Kidney tubule cell (primary cell): ENCODE results near the gene SPATA20.

Experiments
- DNase-seq: peaks from one replicate; pipeline ENCODE4 v3.0.0-alpha.2; 2018; ENCODE audit warnings: low spot score

SPATA20 gene

DNA sequence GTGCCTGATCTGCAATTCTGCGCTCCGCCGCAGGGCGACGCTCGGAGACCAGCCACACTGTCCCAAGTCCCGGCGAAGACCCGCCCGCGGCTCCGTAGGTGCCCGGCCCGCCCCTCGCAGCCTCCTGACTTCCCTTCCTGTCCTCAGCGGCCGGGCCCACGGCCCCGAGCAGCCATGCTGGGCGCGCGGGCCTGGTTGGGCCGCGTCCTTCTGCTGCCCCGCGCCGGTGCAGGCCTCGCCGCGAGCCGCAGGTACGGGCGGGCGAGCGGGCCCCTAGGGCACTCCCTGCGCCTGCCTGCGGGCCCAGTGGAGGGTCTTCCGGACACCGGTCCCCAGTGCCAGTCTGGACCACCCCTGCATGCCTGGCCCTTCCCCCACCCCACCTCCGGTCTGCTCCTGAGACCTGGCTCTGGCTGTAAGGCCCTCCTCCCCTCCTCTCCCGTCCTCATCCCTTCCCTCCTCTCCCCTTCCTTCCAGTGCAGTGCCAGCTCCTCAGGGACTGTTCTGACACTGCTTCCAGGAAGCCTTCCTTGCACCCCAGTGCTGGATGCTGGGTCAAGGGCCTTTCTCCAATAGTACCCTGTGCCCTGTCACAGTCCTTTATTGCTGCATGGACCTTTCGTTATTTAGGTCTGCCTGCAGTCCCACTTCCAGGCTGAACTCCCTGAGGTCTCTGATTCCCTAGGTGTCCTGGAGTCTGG, at the start of gene SPATA20:
Gene SPATA20, plus strand, starts transcription at position 140 of the 701 bp plus-strand sequence. Its CDS starts 35 bp downstream, at position 175.
- DNase-seq, result peak; percentile 91

- peak; percentile 72 for DNase-seq
Measured at GRCh38 chr17:50498021-50498874, 48.7 kb upstream of the SPATA20 start.

DNA sequence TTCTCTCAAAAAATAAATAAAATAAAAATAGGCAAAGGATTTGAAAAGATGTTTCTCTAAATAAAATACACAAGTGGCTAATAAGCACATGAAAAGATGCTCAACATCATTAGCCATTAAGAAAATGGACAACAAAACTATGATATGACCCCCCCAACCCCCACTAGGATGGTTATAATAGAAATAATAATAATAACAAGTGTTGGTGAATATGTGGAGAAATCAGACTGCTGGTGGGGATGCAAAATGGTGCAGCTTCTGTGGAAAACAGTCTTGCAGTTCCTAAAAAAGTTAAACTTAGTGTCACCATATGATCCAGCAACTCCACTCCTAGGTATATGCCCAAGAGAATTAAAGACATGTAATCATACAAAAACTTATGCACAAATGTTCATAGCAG, 47.7 kb upstream of the SPATA20 start:
- no peak for DNase-seq

DNA sequence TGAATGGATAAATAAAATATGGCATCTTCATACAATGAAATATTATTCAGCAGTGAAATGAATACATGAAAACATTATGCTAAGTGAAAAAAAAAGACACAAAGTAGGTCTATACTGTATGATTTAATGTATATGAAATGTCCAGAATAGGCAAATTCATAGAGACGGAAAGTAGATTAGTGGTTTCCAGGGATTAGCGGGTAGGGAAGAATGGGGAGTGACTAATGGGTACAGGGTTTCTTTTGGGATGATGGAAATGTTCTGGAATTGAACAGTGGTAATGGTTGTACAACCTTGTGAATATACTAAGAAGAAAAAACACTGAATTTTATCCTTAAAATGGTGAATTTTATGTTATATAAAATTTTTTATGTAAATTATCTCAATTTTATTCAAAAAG, 47.3 kb upstream of the SPATA20 start:
- DNase-seq, result no peak

DNA sequence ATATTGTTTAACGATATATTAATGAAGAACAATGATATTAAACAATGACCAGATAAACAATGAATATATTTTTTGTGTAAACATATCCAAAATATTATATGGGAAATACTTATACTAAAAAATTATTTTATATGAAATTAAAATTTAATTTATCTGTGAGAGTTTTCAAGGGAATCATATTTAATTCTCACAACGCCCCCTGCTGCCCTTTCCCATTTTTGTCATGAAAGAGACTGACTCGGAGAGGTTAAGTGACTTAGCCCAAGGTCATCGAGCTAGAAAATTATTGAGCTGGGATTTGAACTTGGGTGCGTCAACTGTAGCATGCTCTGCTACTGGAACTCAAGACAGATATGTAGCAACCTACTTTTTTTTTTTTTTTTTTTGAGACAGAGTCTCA, 45.9 kb upstream of the SPATA20 start:
- no peak for DNase-seq

- no peak for DNase-seq
Measured at GRCh38 chr17:50502301-50502990, 44.5 kb upstream of the SPATA20 start.

DNA sequence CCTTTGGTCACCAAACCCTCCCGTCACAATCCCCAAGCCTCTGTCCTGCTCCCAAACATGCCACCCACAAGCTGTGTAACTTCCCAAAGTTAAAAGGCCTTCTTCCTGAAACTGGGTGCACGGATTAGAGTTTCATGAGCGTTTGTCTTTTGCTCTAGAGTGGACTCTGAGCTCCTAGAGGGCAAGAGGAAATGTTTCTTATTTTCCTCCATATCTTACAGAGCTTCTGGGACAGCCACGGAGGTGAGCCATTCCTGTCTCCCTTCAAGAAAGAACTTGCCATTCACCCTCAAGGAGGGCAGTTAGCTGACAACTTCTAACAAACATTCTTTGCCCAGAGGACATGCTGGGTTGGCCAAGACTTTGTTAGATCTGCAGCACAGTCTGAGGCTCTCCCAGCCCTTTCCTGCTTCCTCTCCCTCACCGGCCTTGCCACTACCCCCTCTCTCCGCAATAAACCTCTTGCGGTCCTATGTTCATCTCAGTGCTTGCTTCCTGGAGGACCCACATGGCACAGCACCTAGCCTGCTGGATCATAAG, 41.3 kb upstream of the SPATA20 start:
- DNase-seq, result no peak

DNA sequence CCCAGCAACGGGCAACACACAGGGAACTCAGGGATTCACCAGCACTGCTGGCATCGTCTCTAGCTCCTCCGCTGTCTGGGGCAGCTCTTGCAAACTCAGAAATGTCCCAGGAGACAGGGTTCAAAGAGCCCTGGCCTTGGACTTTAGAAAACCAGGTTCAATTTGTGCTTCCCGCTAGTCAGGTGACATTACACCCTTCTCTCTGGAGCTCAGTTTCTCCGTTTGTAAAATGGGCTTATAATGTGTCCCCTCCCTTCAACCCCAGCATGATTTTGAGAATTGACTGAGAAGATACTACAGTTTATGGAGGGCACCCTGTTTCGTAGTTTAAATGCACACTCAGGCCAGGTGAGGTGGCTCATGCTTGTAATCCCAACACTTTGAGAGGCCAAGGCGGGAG, 40.7 kb upstream of the SPATA20 start:
- no peak for DNase-seq

DNA sequence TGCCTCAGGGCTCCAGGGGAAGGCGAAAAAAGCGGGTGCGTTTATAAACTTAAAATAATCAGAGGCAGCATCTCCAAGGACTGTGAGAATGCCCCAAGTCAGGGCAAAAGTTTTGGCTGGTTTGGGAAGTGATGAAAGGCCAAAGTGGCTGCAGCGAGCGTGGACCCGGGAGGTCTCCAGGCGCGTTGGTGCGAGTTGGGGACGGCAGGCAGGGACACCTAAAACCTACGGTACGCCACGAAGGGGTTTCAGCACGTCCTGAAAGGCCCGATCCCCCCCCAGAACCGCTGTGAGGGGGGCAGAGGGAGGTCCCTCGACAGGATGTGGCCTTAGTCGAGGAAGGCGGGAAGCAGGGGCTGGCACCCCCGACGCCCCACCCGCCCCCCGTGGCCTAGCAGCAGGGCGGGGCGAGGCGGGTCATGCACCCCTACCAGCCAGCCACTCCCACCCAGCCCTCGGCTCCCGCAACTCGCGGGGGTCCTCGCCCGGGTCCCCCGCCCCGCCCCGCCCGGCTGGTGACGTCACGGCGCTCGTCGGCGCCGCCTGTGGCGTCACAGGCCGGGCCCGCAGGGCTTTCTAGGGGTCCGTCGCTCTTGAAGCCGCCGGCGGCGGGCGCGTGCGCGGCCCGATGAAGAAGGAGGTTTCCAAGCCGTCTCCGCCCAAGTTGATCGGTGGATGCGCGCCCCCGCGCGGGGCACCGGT, 39.0 kb upstream of the SPATA20 start, which contains the start of gene MYCBPAP:
Gene MYCBPAP, plus strand, starts transcription at position 569 of the 702 bp plus-strand sequence. CDS start 236 bp downstream, outside the sequence.
- DNase-seq, result peak; percentile 57

DNA sequence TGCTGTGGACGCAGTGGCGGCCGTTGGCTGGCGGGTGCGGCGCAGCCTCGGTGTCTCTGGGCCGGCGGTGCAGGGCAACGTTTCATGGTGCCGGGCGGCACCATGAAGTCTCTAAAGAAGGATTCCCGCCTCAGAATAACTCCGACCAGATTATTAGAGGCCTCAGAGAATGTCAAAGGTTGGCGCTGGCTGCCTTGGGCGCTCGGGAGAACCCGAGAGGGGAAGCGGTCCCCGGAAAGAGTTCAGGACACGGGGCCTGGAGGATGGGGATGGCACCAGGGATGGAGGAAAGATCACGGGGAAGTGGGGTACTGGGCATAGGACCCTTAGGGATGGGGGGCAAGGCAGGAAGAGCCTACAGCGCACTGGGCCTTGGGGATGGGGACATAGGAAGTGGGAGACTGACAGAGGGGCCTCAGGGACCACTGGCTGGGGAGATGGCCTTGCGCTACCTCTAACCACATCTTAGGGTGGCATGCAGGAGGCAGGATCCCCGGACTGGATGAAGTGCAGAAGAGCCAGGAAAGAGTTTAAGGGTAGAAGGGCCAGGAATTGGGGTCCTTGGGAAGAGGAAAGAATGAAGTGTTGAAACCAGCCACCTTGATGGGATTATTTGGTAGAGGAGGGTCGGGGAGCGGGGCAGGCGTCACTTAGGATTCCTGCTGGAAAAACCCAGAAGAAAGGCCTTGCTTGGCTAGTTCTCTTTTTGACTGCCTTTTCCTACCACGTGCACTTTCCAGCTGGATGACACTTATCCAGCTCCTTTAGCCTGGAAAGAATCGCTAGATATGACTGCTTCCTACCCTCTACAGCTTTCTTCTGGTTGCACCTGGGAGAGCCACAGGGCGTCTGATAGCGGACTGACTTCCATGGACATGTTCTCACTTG, 38.2 kb upstream of the SPATA20 start:
- no peak for DNase-seq

- peak; percentile 59 for DNase-seq
Measured at GRCh38 chr17:50511058-50511457, 35.9 kb upstream of the SPATA20 start.

- DNase-seq, result no peak
Measured at GRCh38 chr17:50513495-50513894, 33.5 kb upstream of the SPATA20 start.

- no peak for DNase-seq
Measured at GRCh38 chr17:50514388-50514787, 32.6 kb upstream of the SPATA20 start.

GRCh38 chr17:50514936-50515702, 31.9 kb upstream of the SPATA20 start:
- peak; percentile 32 for DNase-seq

- no peak for DNase-seq
Measured at GRCh38 chr17:50517011-50517410, 30.0 kb upstream of the SPATA20 start.

- no peak for DNase-seq
Measured at GRCh38 chr17:50517504-50518383, 29.2 kb upstream of the SPATA20 start.

GRCh38 chr17:50518384-50519023, 28.5 kb upstream of the SPATA20 start:
- no peak for DNase-seq

DNA sequence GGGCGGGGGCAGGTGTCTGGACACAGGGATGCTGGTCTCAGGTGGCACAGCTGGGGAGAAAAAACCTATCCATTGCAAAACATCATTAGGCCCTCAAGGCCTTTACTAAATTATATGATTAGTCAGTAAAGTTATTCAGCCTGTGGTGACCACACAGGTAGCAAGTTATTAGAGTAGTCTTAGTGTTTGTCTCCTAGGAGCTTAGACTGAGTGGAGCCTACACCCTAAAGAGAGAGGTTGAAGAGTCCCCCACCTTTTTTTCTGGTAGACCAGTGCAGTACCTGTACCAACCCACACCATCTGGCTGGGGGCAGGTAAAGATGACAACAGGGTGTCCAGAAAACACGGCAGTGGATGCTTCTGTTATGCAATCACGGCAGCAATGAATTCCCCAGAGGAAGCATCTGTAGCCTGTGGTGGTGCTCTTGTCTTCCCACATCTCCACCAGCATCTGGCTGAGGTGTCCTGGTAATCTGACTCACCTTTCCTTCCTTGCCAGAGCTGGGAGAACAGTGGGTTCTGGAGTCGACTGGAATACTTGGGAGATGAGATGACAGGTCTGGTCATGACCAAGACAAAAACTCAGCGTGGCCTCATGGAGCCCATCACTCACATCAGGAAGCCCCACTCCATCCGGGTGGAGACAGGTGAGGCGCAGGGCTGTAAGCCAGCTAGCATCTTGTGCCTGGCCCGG, 27.7 kb upstream of the SPATA20 start:
- DNase-seq, result peak; percentile 49
